ENCODE measurements around the gene BRCC3.

- TF ChIP-seq EP300 (IDR thresholded peaks at IDR 0.05; ENCODE audit: borderline replicate concordance in 1 of 2, control insufficient read depth in 1 of 2, low read depth in 2 of 2, low read length in 2 of 2) (no peak), YBX1 (IDR thresholded peaks at IDR 0.05) (no peak), CTCF (IDR thresholded peaks at IDR 0.05 in 2 of 3, conservative IDR thresholded peaks at IDR 0.05 in 1 of 3; ENCODE audit: control insufficient read depth in 2 of 3, extremely low read depth in 1 of 3, insufficient read depth in 1 of 3, low read depth in 3 of 3, low read length in 3 of 3) (no peak), EGR1 (IDR thresholded peaks at IDR 0.05; ENCODE audit: borderline replicate concordance in 1 of 2, low read depth in 2 of 2, low read length in 2 of 2) (no peak), NFIC (IDR thresholded peaks at IDR 0.05; ENCODE audit: low read depth, low read length) (no peak), BMI1 (IDR thresholded peaks at IDR 0.05; ENCODE audit: borderline replicate concordance) (no peak), HDAC6 (IDR thresholded peaks at IDR 0.05; ENCODE audit: unreplicated experiment) (no peak), PRDM15 (CRISPR knock-in tag; IDR thresholded peaks at IDR 0.05) (no peak), MAX (IDR thresholded peaks at IDR 0.05; ENCODE audit: low read depth, low read length) (no peak), ATF2 (IDR thresholded peaks at IDR 0.05; ENCODE audit: low read length) (no peak), TBL1XR1 (IDR thresholded peaks at IDR 0.05; ENCODE audit: low read depth, low read length) (no peak), SP1 (IDR thresholded peaks at IDR 0.05; ENCODE audit: low read depth, low read length) (no peak), RB1 (IDR thresholded peaks at IDR 0.05; ENCODE audit: borderline replicate concordance) (no peak)
These were observed 18.4 kb upstream of the BRCC3 start for GRCh38 chrX:155052738-155053498.
